GM18511 (cell line): Measurements from ENCODE around the gene GYPA.
"Not testable (repeated sequence)": the region's sequence is repeated elsewhere in the genome, so short reads cannot be mapped to it uniquely, and the experiment has no call there.

Experiments
- ATAC-seq: cut with Tn5 transposase; IDR thresholded peaks from one replicate; pipeline ENCODE4 v1.9.1; 2021; ENCODE audit warnings: mild to moderate bottlenecking, moderate library complexity; ENCODE audit not compliant: unreplicated experiment

Gene GYPA

GRCh38 chr4:144129336-144129875 lies 11.1 kb downstream of the GYPA start:
- ATAC-seq: not testable (repeated sequence)

- not testable (repeated sequence) for ATAC-seq
These were observed 11.7 kb downstream of the GYPA start for GRCh38 chr4:144128709-144129320.

GRCh38 chr4:144125109-144125508 lies 15.4 kb downstream of the GYPA start:
- ATAC-seq: not testable (repeated sequence)

GRCh38 chr4:144123982-144124635 lies 16.4 kb downstream of the GYPA start:
- ATAC-seq: not testable (repeated sequence)

GRCh38 chr4:144123269-144123668 lies 17.2 kb downstream of the GYPA start:
- ATAC-seq: not testable (repeated sequence)

- ATAC-seq: not testable (repeated sequence)
These were observed 20.8 kb downstream of the GYPA start for GRCh38 chr4:144119752-144120151.

GRCh38 chr4:144115519-144115918 lies 25.0 kb downstream of the GYPA start:
- ATAC-seq: no peak

- ATAC-seq: no peak
These were observed 27.0 kb downstream of the GYPA start for GRCh38 chr4:144113546-144113945.

GRCh38 chr4:144104509-144105130 lies 35.9 kb downstream of the GYPA start:
- ATAC-seq: no peak

- ATAC-seq: not testable (repeated sequence)
These were observed 42.7 kb downstream of the GYPA start for GRCh38 chr4:144097776-144098175.

GRCh38 chr4:144093995-144094394 lies 46.5 kb downstream of the GYPA start:
- not testable (repeated sequence) for ATAC-seq

- ATAC-seq: not testable (repeated sequence)
These were observed 49.3 kb downstream of the GYPA start for GRCh38 chr4:144091181-144091580.

- ATAC-seq: no peak
These were observed 49.8 kb downstream of the GYPA start for GRCh38 chr4:144090744-144091143.

- not testable (repeated sequence) for ATAC-seq
These were observed 58.5 kb downstream of the GYPA start for GRCh38 chr4:144082053-144082452.

GRCh38 chr4:144080135-144080534 lies 60.4 kb downstream of the GYPA start:
- ATAC-seq: not testable (repeated sequence)

GRCh38 chr4:144078746-144079145 lies 61.8 kb downstream of the GYPA start:
- not testable (repeated sequence) for ATAC-seq

- not testable (repeated sequence) for ATAC-seq
These were observed 79.0 kb downstream of the GYPA start for GRCh38 chr4:144061556-144061955.

- ATAC-seq: not testable (repeated sequence)
These were observed 80.2 kb downstream of the GYPA start for GRCh38 chr4:144060234-144060859.
